Neural crest cell (in vitro differentiated cells): ENCODE measurements around the gene INPP4B. TPM values are rescaled to one million over a fixed set of nuclear protein-coding genes. Genes with fewer than 3 reads are reported as not detected.
A peak's percentile ranks its signal among the peaks of the same experiment; 100 is the strongest.

ENCODE experiments used
- DNase-seq: peaks from one replicate; pipeline ENCODE4 v3.0.0; 2021; ENCODE audit warnings: low read depth, mixed read lengths, low spot score
- H3K27ac Mint-ChIP-seq: one replicate; pipeline ENCODE4 v1.8.0; 2021; ENCODE audit warnings: mild to moderate bottlenecking, mixed read lengths; ENCODE audit not compliant: unreplicated experiment
- H3K27me3 Mint-ChIP-seq: 2 replicates; pipeline ENCODE4 v1.8.0; 2021; ENCODE audit warnings: low read depth, mild to moderate bottlenecking, mixed read lengths
- H3K36me3 Mint-ChIP-seq: 2 replicates; pipeline ENCODE4 v1.8.0; 2021; ENCODE audit warnings: low read depth, mild to moderate bottlenecking, mixed read lengths
- H3K4me1 Mint-ChIP-seq: 2 replicates; pipeline ENCODE4 v1.8.0; 2021; ENCODE audit warnings: mixed read lengths
- H3K4me3 Mint-ChIP-seq: one replicate; pipeline ENCODE4 v1.8.0; 2021; ENCODE audit warnings: mild to moderate bottlenecking, mixed read lengths
- H3K9me3 Mint-ChIP-seq: 2 replicates; pipeline ENCODE4 v1.8.0; 2021; ENCODE audit warnings: mixed read lengths
- total RNA-seq: library from RNA; stranded (reverse); gene quantifications from 2 replicates; pipeline ENCODE4 v1.2.1, GENCODE V29; 2021
- TF ChIP-seq, protein P1 (sequence below): fragments of 200-600 bp; sonication (generic); conservative IDR thresholded peaks from 2 replicates; pipeline ENCODE4 v1.5.0; 2021; ENCODE audit warnings: antibody characterized with exemption, mild to moderate bottlenecking

INPP4B gene
- total RNA-seq, 1 donor from 2014 or later = 7.3 TPM

DNA sequence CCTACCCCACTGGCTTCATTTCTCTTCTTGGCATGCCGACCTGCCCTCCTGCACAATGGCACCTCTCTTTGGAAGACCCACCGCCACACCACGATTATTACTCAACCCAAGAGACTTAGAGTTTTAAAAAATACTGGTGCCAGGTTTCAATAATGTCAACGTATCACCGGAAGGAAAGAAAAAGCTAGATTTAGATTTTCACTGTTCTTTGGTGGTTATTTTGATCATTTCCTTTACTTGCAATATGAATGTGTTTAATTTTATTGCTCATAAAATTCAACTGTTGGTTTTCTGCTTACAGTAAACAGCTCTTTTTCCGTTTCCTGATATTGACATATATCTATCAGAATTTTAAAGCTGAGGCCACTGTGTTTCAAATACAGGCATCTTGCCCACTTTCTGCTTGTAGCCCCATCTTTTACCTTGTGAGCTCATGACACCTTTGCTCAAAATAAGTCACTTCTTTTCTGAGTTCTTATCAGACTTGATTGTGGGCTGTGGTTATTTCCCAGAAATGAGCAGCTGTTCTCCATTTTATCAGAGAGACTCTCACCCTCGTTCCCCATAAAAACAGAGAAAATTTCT lies 439.1 kb downstream of the INPP4B start:
- no peak overlapping the region for H3K4me3 Mint-ChIP-seq
- no peak overlapping the region for H3K27ac Mint-ChIP-seq
- H3K4me1 Mint-ChIP-seq = peaks cover 38% of the 10 kb centered on the region
- no peaks in the 10 kb centered on the region for H3K9me3 Mint-ChIP-seq
- no peaks in the 10 kb centered on the region for H3K27me3 Mint-ChIP-seq
- TF ChIP-seq, protein P1, sequence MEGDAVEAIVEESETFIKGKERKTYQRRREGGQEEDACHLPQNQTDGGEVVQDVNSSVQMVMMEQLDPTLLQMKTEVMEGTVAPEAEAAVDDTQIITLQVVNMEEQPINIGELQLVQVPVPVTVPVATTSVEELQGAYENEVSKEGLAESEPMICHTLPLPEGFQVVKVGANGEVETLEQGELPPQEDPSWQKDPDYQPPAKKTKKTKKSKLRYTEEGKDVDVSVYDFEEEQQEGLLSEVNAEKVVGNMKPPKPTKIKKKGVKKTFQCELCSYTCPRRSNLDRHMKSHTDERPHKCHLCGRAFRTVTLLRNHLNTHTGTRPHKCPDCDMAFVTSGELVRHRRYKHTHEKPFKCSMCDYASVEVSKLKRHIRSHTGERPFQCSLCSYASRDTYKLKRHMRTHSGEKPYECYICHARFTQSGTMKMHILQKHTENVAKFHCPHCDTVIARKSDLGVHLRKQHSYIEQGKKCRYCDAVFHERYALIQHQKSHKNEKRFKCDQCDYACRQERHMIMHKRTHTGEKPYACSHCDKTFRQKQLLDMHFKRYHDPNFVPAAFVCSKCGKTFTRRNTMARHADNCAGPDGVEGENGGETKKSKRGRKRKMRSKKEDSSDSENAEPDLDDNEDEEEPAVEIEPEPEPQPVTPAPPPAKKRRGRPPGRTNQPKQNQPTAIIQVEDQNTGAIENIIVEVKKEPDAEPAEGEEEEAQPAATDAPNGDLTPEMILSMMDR = no peak
- no peak for DNase-seq
- H3K36me3 Mint-ChIP-seq = no peaks in the 10 kb centered on the region

DNA sequence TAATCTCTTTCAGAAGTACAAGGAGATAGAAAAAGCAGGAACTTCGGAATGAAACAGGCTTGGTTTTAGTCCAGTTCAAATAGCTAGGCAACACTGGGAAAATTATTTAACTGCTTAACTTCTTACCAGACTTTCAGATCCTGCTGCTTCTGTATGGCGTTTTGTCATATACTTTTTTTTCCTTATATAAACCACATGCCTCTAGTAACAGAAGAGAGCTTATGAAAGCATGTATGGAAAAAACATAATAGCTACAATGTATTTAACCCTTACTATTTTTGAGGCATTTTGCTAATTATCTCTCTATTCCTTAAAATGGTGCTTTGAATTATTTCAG lies 439.6 kb downstream of the INPP4B start:
- H3K4me1 Mint-ChIP-seq = peaks cover 43% of the 10 kb centered on the region

DNA sequence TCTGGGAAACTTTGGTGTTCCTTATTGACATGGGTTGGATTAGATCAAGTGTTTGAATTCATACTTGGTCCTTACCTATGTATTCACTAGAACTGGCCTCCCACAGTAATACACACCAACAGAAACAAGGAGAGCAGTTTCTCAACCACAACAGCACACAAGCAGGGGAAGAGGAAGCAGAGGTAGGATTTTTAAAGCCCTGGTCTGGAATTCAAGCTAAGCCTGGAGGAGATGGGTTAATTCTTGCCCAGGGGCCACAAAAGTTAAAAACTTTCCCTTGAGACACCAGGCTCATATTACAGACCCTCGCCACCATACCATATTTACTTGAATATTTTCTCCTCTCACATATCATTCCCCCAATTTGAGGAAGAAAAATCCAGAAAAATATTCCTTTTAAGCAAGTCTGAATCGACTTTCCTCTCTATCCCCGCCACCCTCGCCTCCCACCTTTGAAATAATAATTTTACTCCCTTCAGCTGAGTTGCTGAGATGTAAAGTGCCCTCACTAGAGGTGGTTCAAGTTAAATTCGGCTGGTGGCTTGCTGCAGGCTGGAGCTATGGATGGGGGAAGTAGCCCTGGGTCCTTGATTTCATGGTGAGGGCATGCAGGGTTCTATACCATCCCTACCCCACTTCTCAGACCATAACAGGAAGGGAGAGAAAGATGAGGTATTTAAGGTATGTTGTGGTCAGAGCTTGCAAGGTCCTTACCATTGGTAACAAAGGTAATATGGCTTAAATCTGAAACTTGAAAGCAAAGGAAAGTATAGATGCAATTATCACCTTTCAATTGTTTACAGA lies 440.2 kb downstream of the INPP4B start:
- peaks cover 43% of the 10 kb centered on the region for H3K4me1 Mint-ChIP-seq
- H3K4me3 Mint-ChIP-seq = peak overlapping the region; percentile 90
- no peaks in the 10 kb centered on the region for H3K36me3 Mint-ChIP-seq
- no peaks in the 10 kb centered on the region for H3K9me3 Mint-ChIP-seq
- TF ChIP-seq, protein P1 = no peak
- peak overlapping the region; percentile 1 for H3K27ac Mint-ChIP-seq
- H3K27me3 Mint-ChIP-seq = no peaks in the 10 kb centered on the region
- no peak for DNase-seq

More for the DNA sequence above, 439.6 kb downstream of the INPP4B start:
- TF ChIP-seq, protein P1 = no peak
- Mint-ChIP-seq H3K36me3 (no peaks in the 10 kb centered on the region), H3K27ac (no peak overlapping the region), H3K27me3 (no peaks in the 10 kb centered on the region), H3K4me3 (peak overlapping the region; percentile 62), H3K9me3 (no peaks in the 10 kb centered on the region)
- DNase-seq = no peak

DNA sequence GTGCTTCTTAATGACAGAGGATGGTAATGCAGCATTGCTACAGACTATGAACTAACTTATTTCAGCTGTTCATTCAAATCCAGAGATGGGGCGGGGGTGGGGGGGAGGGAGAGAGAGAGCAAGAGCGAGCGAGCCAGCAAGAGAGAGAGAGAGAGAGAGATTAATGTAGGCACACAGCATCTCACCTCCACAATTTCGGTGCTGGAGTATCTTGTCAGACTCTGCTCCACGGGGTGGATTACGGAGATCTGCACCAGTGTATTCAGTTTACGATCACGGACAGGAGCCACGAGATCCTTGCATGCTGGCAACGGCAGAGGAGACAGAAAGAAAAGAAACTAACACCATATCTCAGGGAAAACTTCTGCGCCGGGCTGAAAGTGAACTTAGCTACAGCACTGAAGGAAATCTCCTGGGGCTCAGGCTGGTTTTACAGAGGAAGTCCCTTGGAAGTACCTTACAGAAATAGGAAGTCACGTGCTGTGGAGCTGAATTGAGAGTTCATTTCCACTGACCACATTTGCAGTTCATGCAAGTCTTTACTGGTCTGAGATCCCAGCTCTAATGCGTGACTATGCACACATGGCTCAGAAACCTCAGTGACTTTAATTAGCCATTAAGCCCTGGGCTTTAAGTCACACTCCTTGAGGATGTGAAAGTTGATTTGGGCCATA lies 440.9 kb downstream of the INPP4B start:
- Mint-ChIP-seq H3K4me1 (peaks cover 43% of the 10 kb centered on the region), H3K36me3 (no peaks in the 10 kb centered on the region), H3K4me3 (peak overlapping the region; percentile 90), H3K27ac (peak overlapping the region; percentile 99), H3K9me3 (no peaks in the 10 kb centered on the region), H3K27me3 (no peaks in the 10 kb centered on the region)
- peak; percentile 6 for DNase-seq
- TF ChIP-seq, protein P1 = no peak

DNA sequence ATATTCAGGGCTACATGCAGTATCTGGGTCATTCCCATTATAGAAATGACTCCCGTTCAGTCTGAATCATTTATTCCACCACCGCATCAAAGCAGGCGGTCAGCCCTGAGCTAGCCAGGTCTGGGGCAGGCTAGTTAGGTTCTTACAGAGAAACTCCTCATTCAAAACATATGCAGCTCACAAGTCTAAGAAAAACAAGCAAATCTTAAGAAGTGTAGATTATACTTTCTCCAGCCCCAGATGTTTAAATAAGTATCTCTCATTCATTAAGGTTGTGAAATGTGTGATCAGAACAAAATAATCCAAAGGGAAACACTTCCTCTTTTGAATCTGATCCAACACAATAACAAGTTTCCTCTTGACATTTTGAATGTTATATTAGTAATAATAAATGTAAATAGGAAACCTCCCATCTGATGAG lies 441.9 kb downstream of the INPP4B start:
- DNase-seq = no peak
- H3K4me3 Mint-ChIP-seq = peak overlapping the region; percentile 90
- no peaks in the 10 kb centered on the region for H3K27me3 Mint-ChIP-seq
- no peak overlapping the region for H3K27ac Mint-ChIP-seq
- no peaks in the 10 kb centered on the region for H3K36me3 Mint-ChIP-seq
- H3K9me3 Mint-ChIP-seq = no peaks in the 10 kb centered on the region
- TF ChIP-seq, protein P1 = no peak
- peaks cover 48% of the 10 kb centered on the region for H3K4me1 Mint-ChIP-seq
